DMS153 treated with DMSO at 0.1 percent for 48 hours (cell line): ENCODE data around the gene TSPAN5.

Experiments used
- DNase-seq: peaks from one replicate; lab custom pipeline; 2025; ENCODE audit not compliant: unreplicated experiment; lab: John Stamatoyannopoulos, UW

Gene TSPAN5

GRCh38 chr4:98522062-98522461, 136.3 kb downstream of the TSPAN5 start:
- no peak for DNase-seq

GRCh38 chr4:98521486-98521885, 136.9 kb downstream of the TSPAN5 start:
- DNase-seq = no peak

- DNase-seq = no peak
These were observed 139.0 kb downstream of the TSPAN5 start for GRCh38 chr4:98519268-98519977.

DNA sequence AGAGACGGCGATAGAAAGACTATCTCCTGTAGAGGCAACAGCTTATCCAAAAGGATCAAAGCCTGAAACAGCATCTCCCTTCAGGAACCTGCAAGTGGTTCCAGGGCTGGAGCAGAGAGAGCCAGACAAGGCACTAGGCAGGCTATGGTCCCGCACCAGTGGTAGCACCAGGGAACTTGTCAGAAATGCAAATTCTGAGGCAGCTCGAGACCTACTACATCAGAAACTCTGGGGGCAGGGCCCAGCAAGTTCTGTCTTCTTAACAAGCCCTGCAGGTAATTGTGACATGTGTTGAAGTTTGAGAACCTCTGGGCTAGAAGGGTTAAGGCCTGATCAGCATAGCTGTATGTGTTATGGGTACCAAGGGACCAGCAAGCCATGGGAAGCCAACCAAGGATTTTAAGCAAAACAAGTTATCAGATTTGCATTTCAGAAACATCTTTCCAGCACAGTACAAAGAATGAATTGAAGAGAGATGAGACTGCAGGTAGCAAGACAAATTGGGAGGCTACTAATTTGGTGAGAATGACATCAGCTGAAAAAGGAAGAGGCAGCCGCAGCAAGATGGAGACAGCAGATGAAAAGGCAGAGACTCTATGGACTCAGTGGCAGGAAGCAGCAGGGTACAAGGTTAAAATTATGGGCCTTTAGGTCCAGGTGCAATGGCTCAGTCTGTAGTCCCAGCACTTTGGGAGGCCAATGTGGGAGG, 139.7 kb downstream of the TSPAN5 start:
- no peak for DNase-seq

- no peak for DNase-seq
These were observed 141.0 kb downstream of the TSPAN5 start for GRCh38 chr4:98517218-98518021.

- DNase-seq = no peak
These were observed 141.8 kb downstream of the TSPAN5 start for GRCh38 chr4:98516441-98517217.

DNA sequence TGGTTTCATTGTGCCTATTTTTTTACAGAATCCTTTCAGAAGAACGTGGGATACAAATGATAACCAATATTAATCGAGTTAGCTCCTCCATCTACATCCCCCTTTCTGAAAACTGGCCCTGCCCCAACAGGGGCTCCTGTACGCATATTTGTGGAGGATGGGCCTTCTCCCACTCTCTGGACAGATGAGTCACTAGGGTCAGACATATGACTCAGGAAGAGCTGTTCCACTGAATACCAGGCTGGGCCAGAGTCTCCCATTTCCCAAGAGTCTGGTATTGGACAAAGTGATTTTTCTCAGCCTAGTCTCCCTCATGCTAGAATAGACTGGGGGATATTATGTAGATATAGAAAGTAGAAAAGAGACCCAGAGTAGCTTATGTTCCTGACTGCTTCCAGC, 142.4 kb downstream of the TSPAN5 start:
- no peak for DNase-seq

DNA sequence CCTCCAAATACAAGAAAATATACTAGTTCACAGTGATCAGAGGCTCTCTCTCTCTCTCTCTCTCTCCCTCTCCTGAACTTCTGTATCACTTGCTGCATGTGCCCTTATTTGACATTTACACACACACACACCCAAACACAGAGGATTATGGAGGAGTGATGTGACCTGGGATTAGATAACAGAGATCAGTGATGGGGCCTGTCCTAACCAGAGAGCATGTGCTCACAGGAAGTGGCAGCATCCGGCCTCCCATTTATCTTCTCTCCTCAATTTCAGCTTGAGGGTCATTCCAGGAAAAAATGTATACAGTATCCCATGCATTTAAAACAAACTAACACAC, 143.0 kb downstream of the TSPAN5 start:
- DNase-seq = no peak

DNA sequence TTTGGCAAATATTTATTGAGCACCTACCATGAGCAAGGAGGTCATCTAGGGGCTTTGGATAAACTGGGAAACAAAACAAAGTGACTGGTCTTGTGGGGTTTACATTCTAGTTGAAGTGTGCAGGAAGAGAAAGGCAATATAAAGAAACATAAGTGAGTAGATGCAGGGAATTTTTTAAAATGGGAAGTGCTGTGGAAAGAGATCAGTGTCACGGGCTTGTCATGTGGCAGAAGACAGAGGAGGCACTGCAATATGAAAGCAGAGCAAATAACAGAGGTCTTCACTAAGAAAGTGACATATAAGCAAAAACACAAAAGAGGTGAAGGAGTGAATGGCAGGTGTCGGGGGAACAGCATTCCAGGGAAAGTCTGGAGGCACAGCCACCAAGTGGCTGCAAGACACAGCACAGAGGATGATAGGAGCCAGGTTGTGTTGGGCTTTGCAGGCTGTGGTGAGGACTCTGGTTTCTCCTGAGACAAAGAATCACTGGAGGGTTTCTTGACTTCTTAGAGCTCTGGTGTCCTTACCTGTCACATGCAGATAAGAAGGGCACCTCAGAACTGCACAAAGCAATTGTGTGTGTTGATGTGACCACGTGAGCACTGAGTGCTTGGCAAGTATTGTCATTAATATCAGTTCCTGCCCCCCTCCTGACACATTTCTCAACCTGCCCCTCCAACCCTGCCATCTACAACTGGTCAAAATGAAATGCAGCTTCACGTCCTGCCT, 143.5 kb downstream of the TSPAN5 start:
- DNase-seq = no peak

DNA sequence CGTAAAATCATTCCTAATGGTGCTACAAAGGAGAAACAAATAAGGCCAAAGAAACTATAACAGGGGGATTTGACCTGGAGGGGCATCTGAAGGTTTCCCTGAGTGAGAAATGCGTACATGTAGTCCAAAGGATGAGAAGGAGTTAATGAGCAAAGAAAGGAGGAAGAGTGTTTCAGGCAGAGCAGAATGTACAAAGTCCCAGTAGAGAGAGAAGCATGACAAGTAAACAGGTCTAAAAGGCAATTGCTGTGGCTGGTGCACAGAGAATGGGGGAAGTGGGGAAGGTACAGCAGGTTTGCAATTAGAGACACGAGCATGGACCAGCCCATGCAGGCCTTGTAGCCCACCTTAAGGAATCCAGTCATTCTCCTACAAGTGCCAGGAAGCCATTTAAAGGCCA, 145.5 kb downstream of the TSPAN5 start:
- DNase-seq = no peak

DNA sequence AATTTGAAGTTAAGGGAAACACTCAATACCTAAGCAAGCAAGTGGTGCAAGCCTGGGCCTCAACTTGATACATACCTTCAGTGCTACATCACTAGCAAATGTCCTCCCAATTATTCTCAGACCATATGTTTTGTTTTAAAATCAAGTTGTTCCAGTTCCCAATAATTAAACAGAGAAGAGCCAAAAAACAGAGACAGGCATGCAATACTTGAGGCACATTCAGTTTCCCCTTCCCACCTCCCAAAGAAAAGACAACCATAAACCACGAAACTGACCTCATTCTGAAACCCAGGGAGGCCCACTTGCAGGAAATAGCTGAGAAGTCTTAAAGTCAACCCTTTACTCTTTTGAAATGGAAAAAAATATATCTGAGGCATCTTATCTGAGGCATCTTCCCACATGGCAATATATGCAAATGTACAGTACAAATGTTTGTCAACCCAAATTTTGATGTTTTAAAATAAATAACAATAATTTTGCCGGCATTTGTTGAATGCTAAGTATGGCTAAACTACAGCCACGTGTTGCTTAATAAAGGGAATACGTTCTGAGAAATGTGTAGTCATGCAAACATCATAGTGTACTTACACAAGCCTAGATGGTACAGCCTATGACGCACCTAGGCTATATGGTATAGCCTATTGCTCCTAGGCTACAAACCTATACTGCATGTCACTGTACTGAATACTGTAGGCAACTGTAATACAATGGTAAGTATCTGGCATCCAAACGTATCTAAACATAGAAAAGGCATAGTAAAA, 147.5 kb downstream of the TSPAN5 start:
- no peak for DNase-seq

DNA sequence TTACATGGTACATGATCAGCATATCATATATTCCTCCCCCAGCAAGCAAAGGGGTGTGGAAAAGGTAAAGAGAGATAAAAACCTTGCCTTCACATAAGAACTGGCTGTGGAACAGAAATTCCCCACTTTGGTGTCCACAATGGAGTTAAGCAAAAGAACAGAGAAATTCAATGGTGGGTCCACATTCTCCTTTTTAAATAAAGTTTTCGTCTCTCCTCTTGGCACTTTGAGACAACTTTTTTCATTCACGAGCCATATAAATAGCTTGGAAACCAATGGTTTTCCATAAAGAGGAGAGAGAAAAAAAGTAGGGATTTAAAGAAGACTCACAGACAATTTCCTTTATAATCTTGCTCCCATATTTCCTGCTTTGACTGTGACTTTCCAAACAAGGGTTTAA, 148.1 kb downstream of the TSPAN5 start:
- DNase-seq = no peak

GRCh38 chr4:98509721-98510120, 148.7 kb downstream of the TSPAN5 start:
- DNase-seq = no peak

GRCh38 chr4:98508829-98509598, 149.4 kb downstream of the TSPAN5 start:
- no peak for DNase-seq

GRCh38 chr4:98508248-98508647, 150.2 kb downstream of the TSPAN5 start:
- DNase-seq = no peak

DNA sequence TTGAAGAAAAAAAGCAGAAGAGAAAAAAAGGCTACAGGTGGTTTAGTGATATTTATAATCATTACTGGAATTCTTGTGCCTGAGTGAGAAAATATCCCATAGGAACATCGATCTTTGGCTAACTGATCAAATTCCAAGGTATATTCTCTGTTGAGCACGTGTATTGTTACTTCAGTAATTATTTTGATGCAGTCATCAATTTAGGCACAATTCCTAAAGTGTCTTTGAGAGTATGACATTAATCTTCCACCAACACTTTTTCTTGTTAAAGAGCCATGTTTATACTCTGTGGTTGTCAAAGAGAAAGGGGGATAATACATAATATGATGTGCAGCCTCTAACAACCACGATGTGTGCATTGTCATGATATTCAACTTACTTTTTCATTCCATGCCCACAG, 151.1 kb downstream of the TSPAN5 start:
- DNase-seq = no peak

GRCh38 chr4:98506462-98507132, 151.8 kb downstream of the TSPAN5 start:
- no peak for DNase-seq

DNA sequence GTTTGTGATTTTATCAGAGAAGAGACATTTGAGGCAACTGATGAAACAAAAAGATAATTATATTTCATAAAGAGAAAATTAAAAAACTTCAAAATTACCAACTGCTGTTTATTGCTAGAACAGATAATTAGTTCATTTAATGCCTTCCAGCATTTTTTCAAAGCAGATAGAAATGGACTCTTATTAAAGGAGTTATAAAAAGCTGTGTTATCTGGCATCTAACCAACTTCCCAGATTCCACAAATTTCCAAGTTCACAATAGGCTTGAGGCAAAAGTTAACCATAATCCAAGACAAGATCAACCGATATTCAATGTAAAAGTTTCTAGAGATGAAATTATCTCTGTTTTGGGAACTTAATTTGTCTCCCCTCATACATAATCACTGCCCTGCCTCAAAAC, 152.4 kb downstream of the TSPAN5 start:
- DNase-seq = no peak

DNA sequence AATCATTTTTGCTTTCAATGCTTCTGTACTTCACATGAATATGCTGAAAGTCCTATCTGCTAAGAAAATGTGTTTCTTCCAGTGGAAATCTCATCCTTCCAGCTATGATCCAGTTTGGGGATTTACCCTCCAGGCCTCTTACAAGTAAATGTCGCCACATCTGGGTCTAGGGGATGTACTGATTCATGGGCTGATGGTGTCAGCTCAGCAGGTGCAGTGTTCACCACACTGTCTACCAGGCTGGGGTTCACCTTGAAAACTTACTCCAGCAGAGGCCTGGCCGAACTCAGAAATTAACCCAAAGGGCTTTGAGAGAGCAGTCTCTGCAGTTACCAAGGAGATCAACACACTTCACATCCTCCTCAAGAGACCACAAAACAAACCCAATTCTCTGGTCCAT, 154.3 kb downstream of the TSPAN5 start:
- no peak for DNase-seq
